Putamen (tissue), 1 donor: ENCODE data around the gene TMEM181.
A peak's percentile ranks its signal among the peaks of the same experiment; 100 is the strongest.
"Not testable (repeated sequence)": the region's sequence is repeated elsewhere in the genome, so short reads cannot be mapped to it uniquely, and the experiment has no call there.

Experiments
- DNase-seq: peaks from one replicate; pipeline ENCODE4 v3.0.0-alpha.2; 2016; ENCODE audit warnings: low spot score

Gene TMEM181, protein sequence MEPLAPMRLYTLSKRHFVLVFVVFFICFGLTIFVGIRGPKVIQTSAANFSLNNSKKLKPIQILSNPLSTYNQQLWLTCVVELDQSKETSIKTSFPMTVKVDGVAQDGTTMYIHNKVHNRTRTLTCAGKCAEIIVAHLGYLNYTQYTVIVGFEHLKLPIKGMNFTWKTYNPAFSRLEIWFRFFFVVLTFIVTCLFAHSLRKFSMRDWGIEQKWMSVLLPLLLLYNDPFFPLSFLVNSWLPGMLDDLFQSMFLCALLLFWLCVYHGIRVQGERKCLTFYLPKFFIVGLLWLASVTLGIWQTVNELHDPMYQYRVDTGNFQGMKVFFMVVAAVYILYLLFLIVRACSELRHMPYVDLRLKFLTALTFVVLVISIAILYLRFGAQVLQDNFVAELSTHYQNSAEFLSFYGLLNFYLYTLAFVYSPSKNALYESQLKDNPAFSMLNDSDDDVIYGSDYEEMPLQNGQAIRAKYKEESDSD

GRCh38 chr6:158559895-158560835 lies at the start of gene TMEM181:
Gene TMEM181, plus strand, starts transcription at chr6:158560091. Its CDS starts 134 bp downstream, at chr6:158560225.
- DNase-seq = peak; percentile 83

GRCh38 chr6:158512809-158513208 lies 47.1 kb upstream of the TMEM181 start:
- no peak for DNase-seq

GRCh38 chr6:158514176-158514575 lies 45.7 kb upstream of the TMEM181 start:
- no peak for DNase-seq

DNA sequence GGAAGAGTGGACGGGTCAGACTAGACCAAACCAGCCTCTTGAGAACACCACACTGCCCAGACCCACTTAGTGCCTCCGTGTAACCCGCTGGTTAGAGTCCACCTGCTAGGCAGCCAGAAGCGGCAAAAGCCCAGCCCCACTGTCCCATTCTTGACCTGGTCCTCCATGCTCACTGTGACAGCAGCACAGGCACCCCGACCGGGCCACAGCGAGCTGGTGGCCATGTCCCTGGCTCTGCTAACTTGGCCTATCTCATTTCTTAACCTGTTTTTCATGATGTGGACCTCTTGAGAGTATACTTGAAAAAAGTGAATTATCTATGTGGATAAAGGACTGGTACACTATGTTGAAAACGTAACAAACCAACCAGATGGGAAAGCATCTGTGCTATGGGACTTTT lies 44.9 kb upstream of the TMEM181 start:
- DNase-seq = no peak

- no peak for DNase-seq
These were observed 43.8 kb upstream of the TMEM181 start for GRCh38 chr6:158516098-158516497.

DNA sequence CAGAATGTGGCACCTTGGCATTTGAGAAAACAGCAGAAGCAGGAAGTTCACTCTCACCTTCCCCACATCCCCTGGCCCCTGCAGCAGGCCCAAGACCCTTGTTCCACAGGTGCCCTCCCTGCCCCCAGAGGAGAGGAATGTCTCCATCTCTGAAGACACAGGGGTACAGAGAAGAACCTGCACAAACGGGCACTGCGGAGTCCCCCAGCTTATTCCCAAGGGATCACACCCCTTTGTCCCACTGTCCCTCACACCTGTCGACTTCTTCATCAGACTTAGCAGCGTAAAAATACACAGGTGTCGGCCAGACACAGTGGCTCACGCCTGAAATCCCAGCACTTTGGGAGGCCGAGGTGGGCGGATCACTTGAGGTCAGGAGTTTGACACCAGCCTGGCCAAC lies 42.9 kb upstream of the TMEM181 start:
- no peak for DNase-seq

DNA sequence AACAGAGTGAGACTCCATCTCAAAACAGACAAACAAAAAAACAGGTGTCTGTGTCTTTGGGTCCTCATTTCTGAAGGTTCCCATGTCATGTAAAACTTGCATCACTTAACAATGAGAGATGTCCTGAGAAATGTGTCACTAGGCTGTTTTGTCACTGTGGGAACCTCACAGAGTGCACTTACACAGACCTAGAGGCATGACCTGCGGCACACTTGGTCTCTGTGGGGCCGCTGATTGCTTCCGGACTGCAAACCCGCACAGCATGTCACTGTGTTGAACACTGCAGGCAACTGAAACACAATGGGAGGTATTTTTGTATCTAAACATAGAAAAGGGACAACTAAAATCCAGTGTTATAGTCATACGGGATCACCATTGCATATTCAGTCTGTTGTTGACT lies 42.3 kb upstream of the TMEM181 start:
- no peak for DNase-seq

DNA sequence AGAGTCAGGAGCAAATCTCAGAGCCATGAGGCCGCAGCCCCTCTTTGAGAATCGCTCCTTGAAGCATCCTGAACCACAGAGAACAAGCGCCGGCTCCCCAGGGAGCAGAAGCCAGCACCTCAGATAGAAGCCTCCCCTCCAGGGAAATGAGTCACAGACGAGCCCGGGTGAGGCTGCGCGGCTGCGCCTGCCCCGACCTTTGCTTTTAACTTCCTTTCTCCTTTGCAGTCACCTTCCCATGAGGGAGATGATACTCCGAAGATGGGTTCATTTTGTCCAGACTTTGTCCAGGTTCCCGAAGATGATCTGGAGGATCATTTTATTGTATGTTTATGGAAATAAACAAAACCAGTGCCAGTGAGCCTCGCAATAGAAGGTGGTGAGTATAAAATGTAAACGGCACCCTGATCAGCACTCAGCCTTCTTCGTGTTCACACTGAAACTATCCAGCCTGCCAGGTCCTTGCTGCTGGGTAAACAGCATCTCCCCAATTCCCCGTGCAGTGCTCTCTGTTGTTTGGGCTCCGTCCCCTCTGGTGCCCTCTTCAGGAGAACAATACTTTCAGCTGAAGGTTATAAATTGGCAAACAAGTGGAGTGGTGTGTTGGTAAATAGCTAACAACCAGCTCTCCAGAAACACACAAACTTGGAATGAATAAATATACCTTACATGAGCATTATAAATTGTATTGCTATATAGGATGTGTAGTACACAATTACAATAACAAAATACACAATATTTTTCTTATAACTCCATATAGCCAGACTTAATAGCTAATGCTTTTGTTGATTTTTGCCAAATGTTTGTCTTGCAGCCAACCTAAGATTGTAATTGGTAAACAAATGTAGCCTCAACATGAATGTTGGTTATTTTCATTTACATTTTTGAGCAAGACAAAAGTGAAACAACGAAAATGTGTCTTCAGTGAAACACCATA lies 41.4 kb upstream of the TMEM181 start:
- DNase-seq = peak; percentile 78

- peak; percentile 42 for DNase-seq
These were observed 40.6 kb upstream of the TMEM181 start for GRCh38 chr6:158519300-158519699.

GRCh38 chr6:158519761-158520160 lies 40.1 kb upstream of the TMEM181 start:
- no peak for DNase-seq

GRCh38 chr6:158520975-158521374 lies 38.9 kb upstream of the TMEM181 start:
- DNase-seq = not testable (repeated sequence)

DNA sequence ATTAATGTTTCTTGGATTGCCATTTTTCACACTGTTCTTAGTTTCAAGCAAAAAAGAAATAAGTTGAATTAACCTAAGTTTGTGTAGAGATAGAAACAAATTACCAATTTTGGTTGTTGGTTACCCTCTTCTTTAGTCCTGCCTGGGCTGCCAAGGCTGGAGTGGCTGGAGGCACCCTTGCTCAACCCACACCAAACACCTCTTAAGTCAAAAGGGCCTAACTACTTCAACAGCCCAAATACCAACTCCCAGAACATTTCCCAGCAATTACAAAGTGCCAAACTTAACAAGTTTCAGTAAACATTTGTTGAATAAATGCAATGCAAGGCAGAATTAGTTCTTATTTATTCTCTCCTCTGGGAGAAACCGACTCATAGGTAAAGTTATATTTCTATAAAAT lies 38.1 kb upstream of the TMEM181 start:
- no peak for DNase-seq

DNA sequence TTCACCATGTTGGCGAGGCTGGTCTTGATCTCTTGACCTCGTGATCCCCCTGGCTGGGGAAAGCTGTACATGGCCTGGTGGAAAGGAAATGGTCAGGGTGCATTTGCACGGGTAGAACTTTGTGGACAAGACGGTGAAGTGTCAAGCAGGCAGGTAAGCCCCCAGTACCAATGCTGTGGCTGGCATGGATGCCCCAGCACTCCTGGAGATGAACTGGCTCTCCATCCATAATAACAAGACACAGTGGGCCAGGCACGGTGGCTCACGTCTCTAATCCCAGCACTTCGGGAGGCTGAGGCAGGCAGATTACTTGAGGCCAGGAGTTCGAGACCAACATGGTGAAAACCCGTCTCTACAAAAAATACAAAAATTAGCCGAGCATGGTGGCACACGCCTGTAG lies 37.3 kb upstream of the TMEM181 start:
- no peak for DNase-seq

GRCh38 chr6:158524311-158524710 lies 35.6 kb upstream of the TMEM181 start:
- no peak for DNase-seq

DNA sequence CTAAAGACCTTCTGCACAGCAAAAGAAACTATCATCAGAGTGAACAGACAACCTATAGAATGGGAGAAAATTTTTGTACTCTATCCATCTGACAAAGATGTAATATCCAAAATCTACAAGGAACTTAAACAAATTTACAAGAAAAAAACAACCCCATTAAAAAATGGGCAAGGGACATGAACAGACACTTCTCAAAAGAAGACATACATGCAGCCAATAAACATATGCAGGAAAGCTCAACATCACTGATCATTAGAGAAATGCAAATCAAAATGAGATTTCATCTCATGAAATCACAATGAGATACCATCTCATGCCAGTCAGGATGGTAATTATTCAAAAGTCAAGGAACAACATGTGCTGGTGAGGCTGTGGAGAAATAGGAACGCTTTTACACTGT lies 32.0 kb upstream of the TMEM181 start:
- not testable (repeated sequence) for DNase-seq

GRCh38 chr6:158528826-158529225 lies 31.1 kb upstream of the TMEM181 start:
- no peak for DNase-seq

DNA sequence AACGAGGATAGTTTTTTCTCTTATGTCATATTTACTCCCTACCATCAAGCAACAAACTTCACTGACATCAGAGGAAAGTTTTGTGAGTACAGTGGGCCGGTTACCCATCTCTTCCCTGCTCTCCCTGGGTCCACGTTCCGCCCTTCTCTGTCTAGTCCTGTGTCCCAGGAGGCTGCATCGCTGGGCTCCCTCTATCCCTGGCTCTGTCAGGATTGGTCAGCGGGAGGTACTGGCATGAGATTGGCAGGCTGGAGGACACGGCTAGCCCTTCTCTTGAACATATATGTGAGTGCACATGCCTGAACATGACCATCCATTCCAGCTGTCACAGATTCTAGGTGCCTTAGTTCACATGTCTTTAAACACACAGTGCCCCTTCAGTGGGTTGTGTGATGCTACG lies 30.3 kb upstream of the TMEM181 start:
- no peak for DNase-seq

DNA sequence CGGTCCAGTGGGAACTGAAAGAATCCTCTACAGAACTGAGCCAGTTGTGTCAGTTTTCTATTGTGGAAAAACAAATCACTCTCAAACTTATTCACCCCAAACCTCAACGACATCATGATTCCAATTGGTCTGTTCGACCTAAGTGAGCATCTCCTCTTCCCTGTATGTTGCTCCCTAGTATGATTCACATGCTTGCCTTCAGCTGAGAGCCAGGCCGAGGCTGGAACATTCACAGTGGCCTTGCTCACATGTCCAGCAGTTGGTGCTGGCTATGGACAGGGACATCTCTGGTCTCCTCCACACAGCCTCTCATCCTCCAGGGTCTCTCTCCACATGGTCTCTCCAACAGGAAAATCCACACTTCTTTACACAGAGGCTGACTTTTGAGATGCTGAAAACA lies 28.3 kb upstream of the TMEM181 start:
- no peak for DNase-seq

DNA sequence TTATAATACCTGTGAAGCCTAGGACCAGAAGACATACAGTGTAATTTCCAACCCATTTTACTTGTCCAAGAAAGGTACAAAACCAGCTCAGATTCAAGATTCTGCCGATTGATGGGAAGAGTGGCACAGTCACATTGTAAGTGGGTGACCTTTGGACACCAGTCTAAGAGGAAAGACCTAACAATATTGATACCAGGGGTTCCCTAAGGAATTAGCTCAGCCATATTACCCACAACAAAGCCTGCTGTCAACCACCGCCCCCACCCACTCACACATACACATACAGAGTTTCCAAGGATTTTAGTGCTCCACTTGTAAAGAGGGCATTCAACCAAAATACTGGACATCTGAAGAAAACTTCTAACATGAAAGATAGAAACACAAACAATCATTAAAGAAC lies 27.9 kb upstream of the TMEM181 start:
- DNase-seq = no peak

DNA sequence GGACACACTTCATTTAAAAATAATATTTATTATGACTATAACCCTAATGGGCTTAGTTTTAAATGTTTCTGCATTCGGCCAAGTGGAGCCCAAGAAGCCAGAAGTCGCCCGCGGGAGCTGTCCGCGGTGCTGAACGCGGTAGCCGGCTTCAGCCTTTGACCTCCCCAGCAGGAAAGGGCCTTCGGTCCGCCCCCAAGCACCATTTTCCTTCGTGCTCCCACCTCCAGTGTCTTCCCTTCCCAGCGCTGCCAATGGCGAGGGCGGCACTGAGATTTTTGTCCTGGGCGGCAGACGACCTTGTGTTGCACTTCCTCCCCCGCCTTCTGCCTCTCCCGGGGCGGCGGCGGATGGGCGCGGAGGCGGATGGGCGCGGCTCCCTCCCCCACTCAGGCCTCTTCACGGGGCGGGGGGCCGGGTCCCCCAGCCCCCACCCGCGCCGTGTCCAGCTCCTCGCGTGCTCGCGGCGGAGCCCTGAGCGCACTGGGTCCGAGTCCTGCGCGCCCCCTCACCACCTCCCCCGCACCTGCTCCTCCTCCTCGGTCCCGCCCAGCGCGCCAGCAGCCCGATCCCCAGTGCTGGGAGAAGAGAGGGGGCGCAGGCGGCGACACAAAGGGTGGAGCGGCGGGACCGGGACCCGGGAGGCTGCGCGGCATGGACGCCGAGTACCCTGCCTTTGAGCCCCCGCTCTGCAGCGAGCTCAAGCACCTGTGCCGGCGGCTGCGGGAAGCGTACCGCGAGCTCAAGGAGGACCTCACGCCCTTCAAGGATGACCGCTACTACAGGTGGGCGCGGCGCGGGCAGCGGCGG lies 23.6 kb upstream of the TMEM181 start:
- peak; percentile 43 for DNase-seq
